ENCODE measurements around the gene KLRB1. TPM values are rescaled to one million over a fixed set of nuclear protein-coding genes. Genes with fewer than 3 reads are reported as not detected.

The KLRB1 gene
- total and polyA plus RNA-seq, 2 of the 13 experiments (the other 11 are each of a cell fraction or from before 2014, with no cell fraction given) = not detected

- TF ChIP-seq ZBTB2 (CRISPR knock-in tag; IDR thresholded peaks at IDR 0.05; ENCODE audit: low read depth) (peak; percentile 85), ZNF260 (CRISPR knock-in tag; IDR thresholded peaks at IDR 0.05; ENCODE audit: borderline replicate concordance, low read depth) (no peak), CREB1 (IDR thresholded peaks at IDR 0.05) (no peak), CREB1 (CRISPR knock-in tag; IDR thresholded peaks at IDR 0.05) (no peak), ZNF800 (CRISPR knock-in tag; IDR thresholded peaks at IDR 0.05) (no peak), CHCHD3 (CRISPR knock-in tag; IDR thresholded peaks at IDR 0.05) (no peak), ZNF564 (CRISPR knock-in tag; IDR thresholded peaks at IDR 0.05) (no peak), ZNF431 (CRISPR knock-in tag; IDR thresholded peaks at IDR 0.05; ENCODE audit: borderline replicate concordance, low read depth) (no peak; the same call in 1 of the 2 replicates), RBM39 (IDR thresholded peaks at IDR 0.05; ENCODE audit: low read depth, low read length, poor library complexity, severe bottlenecking) (peak; percentile 41), ZSCAN20 (CRISPR knock-in tag; IDR thresholded peaks at IDR 0.05; ENCODE audit: borderline replicate concordance) (no peak; the same call in 1 of the 2 replicates), FOXO1 (CRISPR knock-in tag; IDR thresholded peaks at IDR 0.05) (no peak; the same call in 1 of the 2 replicates), ZNF510 (CRISPR knock-in tag; IDR thresholded peaks at IDR 0.05; ENCODE audit: low read depth) (no peak), NR2F1 (CRISPR knock-in tag; IDR thresholded peaks at IDR 0.05) (no peak), PHF5A (CRISPR knock-in tag; IDR thresholded peaks at IDR 0.05; ENCODE audit: low read depth, unreplicated experiment) (no peak), ZNF570 (CRISPR knock-in tag; IDR thresholded peaks at IDR 0.05; ENCODE audit: borderline replicate concordance) (no peak)
- TF ChIP-seq, protein P1, sequence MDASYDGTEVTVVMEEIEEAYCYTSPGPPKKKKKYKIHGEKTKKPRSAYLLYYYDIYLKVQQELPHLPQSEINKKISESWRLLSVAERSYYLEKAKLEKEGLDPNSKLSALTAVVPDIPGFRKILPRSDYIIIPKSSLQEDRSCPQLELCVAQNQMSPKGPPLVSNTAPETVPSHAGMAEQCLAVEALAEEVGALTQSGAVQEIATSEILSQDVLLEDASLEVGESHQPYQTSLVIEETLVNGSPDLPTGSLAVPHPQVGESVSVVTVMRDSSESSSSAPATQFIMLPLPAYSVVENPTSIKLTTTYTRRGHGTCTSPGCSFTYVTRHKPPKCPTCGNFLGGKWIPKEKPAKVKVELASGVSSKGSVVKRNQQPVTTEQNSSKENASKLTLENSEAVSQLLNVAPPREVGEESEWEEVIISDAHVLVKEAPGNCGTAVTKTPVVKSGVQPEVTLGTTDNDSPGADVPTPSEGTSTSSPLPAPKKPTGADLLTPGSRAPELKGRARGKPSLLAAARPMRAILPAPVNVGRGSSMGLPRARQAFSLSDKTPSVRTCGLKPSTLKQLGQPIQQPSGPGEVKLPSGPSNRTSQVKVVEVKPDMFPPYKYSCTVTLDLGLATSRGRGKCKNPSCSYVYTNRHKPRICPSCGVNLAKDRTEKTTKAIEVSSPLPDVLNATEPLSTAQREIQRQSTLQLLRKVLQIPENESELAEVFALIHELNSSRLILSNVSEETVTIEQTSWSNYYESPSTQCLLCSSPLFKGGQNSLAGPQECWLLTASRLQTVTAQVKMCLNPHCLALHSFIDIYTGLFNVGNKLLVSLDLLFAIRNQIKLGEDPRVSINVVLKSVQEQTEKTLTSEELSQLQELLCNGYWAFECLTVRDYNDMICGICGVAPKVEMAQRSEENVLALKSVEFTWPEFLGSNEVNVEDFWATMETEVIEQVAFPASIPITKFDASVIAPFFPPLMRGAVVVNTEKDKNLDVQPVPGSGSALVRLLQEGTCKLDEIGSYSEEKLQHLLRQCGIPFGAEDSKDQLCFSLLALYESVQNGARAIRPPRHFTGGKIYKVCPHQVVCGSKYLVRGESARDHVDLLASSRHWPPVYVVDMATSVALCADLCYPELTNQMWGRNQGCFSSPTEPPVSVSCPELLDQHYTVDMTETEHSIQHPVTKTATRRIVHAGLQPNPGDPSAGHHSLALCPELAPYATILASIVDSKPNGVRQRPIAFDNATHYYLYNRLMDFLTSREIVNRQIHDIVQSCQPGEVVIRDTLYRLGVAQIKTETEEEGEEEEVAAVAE (CRISPR knock-in tag; IDR thresholded peaks at IDR 0.05; ENCODE audit: borderline replicate concordance) = no peak
- TF ChIP-seq, protein P2, sequence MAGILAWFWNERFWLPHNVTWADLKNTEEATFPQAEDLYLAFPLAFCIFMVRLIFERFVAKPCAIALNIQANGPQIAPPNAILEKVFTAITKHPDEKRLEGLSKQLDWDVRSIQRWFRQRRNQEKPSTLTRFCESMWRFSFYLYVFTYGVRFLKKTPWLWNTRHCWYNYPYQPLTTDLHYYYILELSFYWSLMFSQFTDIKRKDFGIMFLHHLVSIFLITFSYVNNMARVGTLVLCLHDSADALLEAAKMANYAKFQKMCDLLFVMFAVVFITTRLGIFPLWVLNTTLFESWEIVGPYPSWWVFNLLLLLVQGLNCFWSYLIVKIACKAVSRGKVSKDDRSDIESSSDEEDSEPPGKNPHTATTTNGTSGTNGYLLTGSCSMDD (CRISPR knock-in tag; IDR thresholded peaks at IDR 0.05) = no peak
- TF ChIP-seq, protein P3, sequence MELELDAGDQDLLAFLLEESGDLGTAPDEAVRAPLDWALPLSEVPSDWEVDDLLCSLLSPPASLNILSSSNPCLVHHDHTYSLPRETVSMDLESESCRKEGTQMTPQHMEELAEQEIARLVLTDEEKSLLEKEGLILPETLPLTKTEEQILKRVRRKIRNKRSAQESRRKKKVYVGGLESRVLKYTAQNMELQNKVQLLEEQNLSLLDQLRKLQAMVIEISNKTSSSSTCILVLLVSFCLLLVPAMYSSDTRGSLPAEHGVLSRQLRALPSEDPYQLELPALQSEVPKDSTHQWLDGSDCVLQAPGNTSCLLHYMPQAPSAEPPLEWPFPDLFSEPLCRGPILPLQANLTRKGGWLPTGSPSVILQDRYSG (CRISPR knock-in tag; IDR thresholded peaks at IDR 0.05) = no peak
Observed at GRCh38 chr12:9647825-9648700, 40.3 kb upstream of the KLRB1 start (continued).

Data from HepG2 (cell line).